Activated CD4-positive, CD25-positive, alpha-beta regulatory T cell treated with anti-CD3 and anti-CD28 coated beads, Interleukin-2, amount 50 U/mL, for 72 hours (primary cell): ENCODE results near the gene CDY2A.
"Not testable (repeated sequence)": the region's sequence is repeated elsewhere in the genome, so short reads cannot be mapped to it uniquely, and the experiment has no call there.

ENCODE experiments used
- DNase-seq: peaks from one replicate; pipeline ENCODE4 v3.0.0; 2021

The CDY2A gene

DNA sequence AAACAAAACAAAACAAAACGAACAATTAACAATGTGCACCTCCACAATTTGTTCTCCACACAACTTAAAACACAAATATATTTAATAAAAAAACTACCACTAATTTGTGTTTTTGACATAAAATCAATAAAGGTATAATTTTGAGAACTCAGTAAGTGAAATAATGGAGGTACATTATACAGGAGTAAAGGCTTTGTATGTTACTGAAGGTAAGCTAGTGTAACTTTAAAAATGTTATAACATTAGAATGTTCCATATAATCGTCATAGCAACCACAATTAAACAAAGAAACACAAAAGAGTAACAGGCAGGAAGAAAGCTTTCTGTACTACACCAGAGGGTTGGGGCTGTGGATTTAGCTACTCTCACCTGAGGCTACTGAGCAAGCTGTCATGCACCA is at the start of gene CDY2A:
Gene CDY2A (plus strand): TSS at position 301 of the 400 bp plus-strand sequence. CDS start 328 bp downstream, outside the sequence.
- not testable (repeated sequence) for DNase-seq

- DNase-seq = not testable (repeated sequence)
Measured at GRCh38 chrY:17997586-17997985, 28.0 kb upstream of the CDY2A start.

- DNase-seq = not testable (repeated sequence)
Measured at GRCh38 chrY:17998266-17998665, 27.3 kb upstream of the CDY2A start.

GRCh38 chrY:18023897-18024296 is 1.7 kb upstream of the CDY2A start:
- not testable (repeated sequence) for DNase-seq

- not testable (repeated sequence) for DNase-seq
Measured at GRCh38 chrY:18028845-18029244, 3.3 kb downstream of the CDY2A start.

DNA sequence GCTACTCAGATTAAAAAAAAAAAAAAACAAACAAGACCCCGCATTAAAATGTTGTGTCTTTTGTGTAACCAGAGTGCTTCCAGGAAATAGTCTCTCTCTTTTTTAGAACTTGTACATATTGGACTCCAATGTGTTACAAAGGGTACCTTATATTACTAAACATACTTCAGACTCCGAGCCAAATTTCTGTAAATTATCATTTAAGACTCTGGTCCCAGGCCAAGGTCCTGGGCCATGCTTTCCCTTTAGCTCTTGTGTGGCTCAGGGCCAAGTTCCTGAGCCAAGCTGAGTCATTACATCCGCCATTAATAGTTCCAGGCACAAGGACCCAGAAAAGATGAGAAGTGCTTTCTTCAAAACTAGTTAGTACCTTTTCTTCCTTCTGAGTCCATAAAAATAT is 4.6 kb downstream of the CDY2A start:
- not testable (repeated sequence) for DNase-seq

DNA sequence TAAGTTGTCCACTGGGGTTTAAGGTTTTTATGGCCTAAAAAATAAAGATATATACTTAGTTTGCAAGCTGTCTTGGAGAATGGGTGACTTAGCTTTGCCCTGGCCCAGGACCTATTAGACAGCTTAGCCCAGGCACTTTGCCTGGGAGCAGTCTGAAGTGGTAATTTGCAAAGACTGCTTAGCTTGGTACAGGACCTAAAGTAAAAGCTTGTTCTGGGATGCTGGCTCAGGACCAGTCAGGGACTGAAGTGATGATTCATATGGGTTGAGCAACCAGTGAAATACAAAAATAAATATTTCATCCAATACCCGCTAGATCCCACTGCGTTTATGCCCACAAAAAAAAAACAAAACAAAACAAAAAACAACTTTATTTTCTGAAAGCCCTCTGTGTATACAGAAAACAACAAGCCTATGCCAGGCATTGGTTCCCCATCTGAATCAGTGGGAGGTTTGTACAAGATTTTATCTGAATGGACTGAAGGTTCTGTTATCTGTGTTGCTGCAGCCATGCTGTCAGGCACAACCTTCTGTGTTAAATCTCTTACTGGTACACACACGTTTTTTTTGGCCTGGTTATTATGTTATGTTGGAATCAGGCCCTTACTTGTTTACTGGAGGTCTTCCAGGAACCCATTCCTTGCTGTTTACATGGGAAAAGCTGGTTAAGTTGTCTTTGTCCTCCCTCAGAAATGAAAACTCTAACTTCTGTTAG is 8.7 kb downstream of the CDY2A start:
- DNase-seq = not testable (repeated sequence)

DNA sequence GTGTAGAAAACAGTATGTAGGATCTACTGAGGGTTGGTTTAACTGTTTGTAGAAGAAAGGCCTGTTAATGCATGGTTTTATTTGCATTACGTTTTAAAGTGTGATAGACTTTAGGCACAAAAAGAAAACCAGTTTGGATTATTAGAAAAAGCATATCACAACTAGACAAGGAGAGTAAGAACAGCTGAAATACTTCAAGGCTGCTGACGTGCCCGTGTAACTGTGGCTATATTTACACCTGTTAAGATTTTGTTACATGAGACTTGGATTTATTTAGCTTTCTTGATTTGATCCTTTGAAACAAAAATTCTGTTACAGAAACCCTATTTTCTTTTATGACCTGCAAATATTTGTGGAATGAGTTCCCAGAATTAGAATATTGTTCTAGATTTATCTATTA is 9.3 kb downstream of the CDY2A start:
- not testable (repeated sequence) for DNase-seq

GRCh38 chrY:18044990-18045389 is 19.4 kb downstream of the CDY2A start:
- DNase-seq = not testable (repeated sequence)

GRCh38 chrY:18048149-18049040 is 22.8 kb downstream of the CDY2A start:
- not testable (repeated sequence) for DNase-seq

DNA sequence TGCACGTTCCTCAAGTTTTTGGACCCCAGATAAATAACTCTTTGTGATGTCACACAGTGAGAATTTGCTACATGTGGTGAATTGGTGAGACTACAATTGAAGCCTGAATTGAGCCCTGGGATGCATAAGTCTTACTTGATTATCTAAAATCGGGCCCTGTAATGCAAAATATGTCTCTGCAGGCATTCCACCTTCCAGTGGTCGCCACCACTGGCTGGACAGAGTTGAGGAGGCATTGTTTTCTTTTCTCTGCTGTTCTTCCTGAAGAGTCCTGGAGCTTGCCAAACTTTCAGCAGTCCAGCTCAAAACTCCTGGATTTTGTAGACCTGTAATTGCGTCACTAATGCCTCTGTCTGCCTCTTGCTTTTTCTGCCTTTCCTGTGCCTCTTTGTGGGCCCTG is 23.5 kb downstream of the CDY2A start:
- not testable (repeated sequence) for DNase-seq

- not testable (repeated sequence) for DNase-seq
Measured at GRCh38 chrY:18056473-18056872, 30.9 kb downstream of the CDY2A start.

GRCh38 chrY:18073464-18073863 is 47.9 kb downstream of the CDY2A start:
- not testable (repeated sequence) for DNase-seq
